ENCODE measurements around the gene ARHGAP1. TPM values are rescaled to one million over a fixed set of nuclear protein-coding genes. Genes with fewer than 3 reads are reported as not detected.
"Not testable (repeated sequence)": the region's sequence is repeated elsewhere in the genome, so short reads cannot be mapped to it uniquely, and the experiment has no call there.

Gene ARHGAP1
- polyA plus RNA-seq, 4 donors = 50.7 to 68.0 (median 59.6) TPM

DNA sequence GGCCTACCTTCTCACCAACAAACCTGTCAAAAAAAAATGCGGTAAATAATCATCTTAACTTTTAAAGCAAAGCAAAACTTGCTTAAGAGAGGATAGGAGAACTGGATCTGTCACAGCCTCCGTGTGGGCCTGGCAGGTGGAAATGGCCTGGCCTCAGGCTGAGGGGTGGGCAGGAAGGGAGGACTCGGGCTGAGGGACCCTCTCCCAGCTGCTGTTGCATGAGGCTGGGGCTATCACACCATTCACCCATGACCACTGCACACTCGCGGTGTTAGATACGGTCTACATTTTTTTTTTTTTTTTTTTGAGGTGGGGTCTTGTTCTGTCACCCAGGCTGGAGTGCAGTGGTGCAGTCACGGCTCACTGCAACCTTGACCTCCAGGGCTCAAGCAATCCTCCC, 24.5 kb downstream of the ARHGAP1 start:
- DNase-seq (ENCODE audit: low read depth in 4 of 4, low spot score in 3 of 4) = no peak

DNA sequence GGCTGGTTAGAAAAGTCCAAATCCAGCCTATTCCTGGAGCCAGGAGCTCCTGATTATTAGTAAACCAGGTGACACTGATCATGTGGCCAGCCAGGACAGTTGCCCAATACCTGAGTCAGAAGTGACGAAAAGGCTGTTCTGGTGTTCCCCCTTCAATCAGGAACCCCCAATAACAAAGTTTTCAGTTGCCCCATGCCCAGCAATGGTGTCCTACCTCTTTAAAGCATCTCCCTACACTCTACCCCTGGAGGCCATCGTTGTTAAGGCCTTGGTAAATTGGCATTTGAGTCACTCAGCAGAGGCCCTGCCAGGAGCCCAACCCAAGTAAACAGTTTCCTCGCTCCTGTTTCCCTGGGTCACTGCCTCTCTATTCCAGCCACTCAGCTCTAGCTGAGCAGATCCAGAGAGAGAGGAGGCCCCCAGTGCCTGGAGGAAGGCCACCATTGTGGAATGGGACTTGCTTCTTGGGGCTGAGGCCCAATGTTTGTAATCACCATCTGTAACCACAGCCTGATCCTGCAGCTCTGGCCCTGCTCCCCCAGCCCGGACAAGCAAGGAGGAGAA, 25.0 kb downstream of the ARHGAP1 start:
- DNase-seq (ENCODE audit: low read depth in 4 of 4, low spot score in 3 of 4) = no peak

GRCh38 chr11:46674463-46675287, 25.7 kb downstream of the ARHGAP1 start:
- DNase-seq (ENCODE audit: low read depth in 4 of 4, low spot score in 3 of 4) = no peak

DNA sequence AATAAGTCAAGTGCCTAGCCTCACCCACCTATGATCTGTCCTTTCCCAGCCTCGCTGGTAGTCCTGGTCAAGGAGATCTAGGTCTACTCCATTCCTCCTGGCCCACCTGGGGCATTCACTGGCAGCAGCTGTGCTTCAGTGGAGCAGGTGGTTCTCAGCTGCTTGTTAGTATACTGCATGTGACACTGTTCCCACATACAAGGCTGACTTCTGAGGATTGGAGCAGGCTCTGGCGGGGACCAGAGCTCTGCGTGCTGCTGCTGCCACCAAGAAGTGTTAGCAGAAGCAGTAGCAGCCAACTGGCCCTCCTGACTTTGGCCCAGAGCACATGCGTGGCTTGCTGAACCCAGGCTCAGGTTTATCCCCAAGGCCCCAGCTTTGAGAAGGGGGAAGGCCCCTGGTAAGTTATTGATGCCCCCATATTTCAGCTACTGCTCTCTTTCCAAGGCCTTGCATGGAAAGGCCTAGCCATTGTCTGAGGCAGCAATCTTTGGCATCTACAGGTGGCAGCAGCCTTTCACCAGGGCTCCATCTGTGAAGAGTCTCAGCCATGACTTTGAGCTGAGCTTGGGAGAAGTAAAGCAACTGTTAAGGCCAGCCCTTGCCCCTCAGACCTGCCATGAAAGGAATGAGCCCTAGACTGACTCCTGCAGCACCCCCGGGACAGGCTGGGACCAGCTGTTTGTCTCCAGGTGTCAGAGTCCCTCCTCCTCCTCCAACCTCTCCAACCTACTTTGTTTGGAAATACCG, 26.5 kb downstream of the ARHGAP1 start:
- no peak for DNase-seq (ENCODE audit: low read depth in 4 of 4, low spot score in 3 of 4)

DNA sequence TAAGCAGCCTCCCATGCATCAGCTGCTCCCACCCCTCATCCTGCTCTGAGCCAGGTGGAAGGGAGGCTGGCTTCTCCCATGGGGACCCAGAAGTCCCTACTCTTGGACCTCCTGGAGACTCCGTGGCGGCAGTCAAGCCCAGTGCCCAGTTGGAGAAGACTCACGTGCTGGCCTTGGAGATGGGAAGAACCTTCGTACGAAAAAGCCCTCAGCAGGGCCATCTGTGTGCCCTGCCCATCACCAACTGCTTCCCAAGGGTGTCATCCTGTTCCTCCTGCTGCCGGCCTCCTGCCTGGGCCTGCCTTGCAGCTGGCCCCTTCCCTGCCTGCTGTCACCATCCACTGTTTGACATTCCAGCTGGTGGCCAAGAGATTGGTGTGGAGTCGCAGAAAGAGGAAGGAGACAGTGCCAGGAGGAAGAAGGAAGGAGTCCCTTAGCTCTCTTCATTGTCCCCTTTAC, 28.0 kb downstream of the ARHGAP1 start:
- no peak for DNase-seq (ENCODE audit: low read depth in 4 of 4, low spot score in 3 of 4)

GRCh38 chr11:46671958-46672315, 28.5 kb downstream of the ARHGAP1 start:
- no peak for DNase-seq (ENCODE audit: low read depth in 4 of 4, low spot score in 3 of 4)

- not testable (repeated sequence) for DNase-seq (ENCODE audit: low read depth in 4 of 4, low spot score in 3 of 4)
These were observed 29.9 kb downstream of the ARHGAP1 start for GRCh38 chr11:46670521-46670920.

DNA sequence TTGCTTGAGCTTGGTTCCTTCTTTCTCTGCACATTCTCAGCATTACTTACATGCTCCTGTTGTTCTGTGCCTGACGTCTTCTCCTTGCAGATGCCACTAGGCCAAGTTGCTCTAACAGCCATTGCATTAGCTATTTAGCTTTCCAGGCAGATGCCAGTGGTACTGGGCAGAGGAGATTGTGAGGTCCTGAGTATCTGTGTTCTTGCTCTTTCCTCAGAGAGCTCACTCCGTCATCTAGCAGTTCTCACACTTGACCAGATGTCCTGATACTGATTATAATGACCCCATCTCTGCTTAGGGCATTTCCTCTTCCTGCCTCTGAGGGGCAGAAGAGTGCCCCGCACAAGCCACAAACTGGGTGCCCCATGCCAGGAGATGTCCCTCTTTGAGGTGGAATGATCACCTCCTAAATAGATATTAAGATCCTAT, 30.7 kb downstream of the ARHGAP1 start:
- DNase-seq (ENCODE audit: low read depth in 4 of 4, low spot score in 3 of 4) = no peak

DNA sequence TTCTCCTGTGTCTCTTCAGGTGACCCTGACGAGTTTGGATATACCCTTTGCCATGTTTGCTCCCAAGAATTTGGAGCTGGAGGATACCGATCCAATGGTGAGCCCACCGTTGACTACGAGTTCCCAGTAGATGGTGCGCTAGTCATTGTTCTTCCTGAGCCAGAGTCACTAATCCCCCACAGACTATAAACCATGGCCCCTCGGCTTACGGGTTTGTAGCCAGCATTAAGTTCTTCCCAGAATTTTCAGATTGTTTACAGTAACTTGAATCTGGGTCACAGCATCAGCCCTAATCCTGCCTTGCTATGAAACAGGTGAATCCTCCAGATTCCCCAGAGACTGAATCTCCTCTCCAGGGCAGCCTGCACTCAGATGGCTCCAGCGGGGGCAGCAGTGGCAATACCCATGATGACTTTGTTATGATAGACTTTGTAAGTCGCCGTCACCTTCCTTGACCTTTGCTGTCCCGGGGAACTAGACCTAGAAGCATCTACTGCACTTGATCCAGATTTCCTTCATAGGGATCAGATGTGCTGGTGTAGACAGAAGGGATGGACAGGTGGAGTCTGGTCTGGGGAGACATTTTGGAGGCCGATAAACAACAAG, 31.8 kb downstream of the ARHGAP1 start:
- DNase-seq (ENCODE audit: low read depth in 4 of 4, low spot score in 3 of 4) = no peak

DNA sequence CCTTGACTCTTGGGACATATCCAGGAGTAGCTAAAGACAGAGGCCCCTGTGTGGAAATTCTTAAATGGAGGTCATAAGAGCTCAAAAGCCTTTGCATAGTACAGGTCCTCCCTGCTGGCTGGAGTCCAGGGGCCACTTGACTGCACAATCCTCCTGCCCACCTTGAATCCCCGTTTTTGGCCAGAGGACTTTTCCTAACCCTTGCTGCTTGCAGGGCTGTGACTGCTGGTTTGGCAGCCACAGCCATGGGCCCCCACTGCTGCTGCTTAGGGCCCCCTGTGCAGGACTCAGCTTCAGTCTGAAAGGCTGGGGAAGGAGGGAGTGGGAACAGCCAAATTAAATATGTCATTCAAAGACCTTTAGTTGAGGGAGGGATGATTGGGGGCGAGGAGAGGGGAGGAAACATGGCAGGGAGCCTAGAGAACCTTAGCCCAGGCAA, 33.4 kb downstream of the ARHGAP1 start:
- peak in 1 of 4 donors; percentile 29 for DNase-seq (ENCODE audit: low read depth in 4 of 4, low spot score in 3 of 4)

DNA sequence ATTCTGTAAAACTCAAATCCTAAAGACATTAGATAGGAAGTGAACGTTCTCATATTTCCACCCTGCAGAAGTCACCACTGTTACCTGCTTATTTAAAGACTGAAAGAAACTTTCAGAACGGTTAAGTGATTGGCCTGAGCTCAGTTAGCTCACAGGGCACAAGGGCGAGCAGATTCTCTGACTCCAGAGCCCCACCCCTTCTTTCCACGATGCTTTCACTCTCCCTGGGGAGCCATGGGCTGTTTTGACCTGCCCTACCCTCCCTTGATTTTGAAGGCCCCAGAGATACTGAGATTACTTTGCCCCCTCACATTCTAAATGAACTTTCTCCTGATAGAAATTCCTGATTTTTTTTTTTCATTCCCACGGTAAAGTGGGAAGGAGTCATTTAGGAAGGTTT, 33.9 kb downstream of the ARHGAP1 start:
- no peak for DNase-seq (ENCODE audit: low read depth in 4 of 4, low spot score in 3 of 4)

- DNase-seq (ENCODE audit: low read depth in 4 of 4, low spot score in 3 of 4) = no peak
These were observed 35.1 kb downstream of the ARHGAP1 start for GRCh38 chr11:46665356-46665755.

DNA sequence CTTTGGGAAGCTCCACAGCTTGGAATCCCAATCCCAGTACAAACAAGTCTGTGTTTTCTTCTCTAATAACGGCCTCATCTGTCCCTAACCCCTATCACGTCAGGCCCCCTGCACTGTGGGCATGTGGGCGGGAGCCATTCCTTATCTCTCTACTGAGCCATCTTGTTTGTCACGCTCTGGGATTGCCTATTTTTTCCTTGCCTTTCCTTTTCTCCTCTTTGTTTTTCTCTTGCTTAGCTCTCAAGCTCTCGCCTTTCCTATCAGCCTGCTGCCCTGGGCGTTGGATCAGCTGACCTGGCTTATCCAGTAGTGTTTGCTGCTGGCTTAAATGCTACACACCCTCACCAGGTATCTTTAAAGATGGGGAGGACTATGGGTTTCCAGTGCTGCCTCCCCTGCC, 35.8 kb downstream of the ARHGAP1 start:
- no peak for DNase-seq (ENCODE audit: low read depth in 4 of 4, low spot score in 3 of 4)

DNA sequence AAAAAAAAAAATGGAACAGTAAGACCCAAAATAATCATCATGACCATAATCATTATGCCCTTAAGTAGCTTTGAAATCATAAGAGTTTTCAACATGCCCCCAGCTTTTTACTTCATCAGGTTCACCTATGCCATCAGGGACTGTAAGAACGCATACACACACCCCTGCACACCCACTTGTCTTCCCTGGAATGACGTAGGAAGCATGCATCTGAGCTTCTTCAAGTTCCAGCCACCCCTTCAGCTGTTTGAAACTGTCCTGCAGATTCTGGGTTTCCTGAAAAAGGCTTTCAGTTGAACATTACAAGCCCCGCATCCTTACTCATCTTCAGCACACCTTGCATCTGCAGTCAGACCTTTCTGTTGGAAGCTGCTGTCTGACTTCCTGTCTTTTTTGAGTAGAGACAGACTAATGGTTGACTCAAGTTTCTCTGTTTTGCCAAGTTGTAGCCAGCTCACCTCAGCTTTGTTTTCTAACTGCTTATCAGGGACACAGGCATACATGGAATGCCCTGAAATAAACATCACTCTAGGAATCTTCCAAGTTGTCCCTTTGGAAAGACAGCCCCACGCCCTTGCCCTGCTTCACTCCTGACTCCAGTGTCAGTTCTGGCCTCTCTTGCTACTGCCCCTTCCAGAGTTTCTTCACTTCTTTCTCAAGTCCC, 37.0 kb downstream of the ARHGAP1 start:
- no peak for DNase-seq (ENCODE audit: low read depth in 4 of 4, low spot score in 3 of 4)

- no peak for DNase-seq (ENCODE audit: low read depth in 4 of 4, low spot score in 3 of 4)
These were observed 38.1 kb downstream of the ARHGAP1 start for GRCh38 chr11:46662366-46662765.

DNA sequence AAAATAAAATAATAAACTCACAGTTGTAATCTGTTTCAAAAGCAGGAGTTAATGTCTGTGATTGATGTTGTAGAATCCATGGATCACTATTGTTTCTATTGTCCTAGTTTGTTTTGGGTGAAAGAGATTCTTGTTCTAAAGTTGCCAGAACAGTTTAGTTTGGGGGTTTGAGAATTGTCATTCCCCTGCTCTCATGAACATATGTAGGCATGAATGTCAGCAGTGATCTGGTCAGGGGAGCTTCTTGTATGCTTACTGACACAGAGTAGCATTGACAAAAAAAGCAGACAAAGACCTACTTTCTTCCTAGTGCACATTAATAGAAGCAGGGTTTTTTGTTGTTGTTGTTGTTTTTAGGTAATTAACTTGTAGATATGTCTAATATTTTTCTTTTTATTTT, 38.6 kb downstream of the ARHGAP1 start:
- DNase-seq (ENCODE audit: low read depth in 4 of 4, low spot score in 3 of 4) = no peak

DNA sequence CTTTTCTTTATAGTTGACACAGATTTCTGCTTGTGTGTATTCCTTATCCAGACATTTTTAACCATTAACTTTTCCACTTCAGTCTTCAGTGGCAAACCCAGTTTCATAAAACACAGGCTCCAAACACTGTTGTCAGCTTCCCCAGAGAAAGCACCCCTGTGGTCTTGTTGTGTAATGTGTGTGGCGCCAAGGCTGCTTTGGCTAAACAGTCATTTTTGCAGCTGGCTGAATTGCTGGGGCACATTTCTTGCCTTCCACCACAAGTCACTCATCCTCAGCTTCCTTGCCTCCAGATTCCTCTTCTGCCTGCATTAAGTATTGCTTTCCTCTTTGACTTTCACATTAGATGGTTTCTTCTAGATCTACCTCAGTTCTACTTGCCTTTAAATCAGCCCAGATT, 40.5 kb downstream of the ARHGAP1 start:
- DNase-seq (ENCODE audit: low read depth in 4 of 4, low spot score in 3 of 4) = no peak

GRCh38 chr11:46658259-46658658, 42.2 kb downstream of the ARHGAP1 start:
- no peak for DNase-seq (ENCODE audit: low read depth in 4 of 4, low spot score in 3 of 4)

- DNase-seq (ENCODE audit: low read depth in 4 of 4, low spot score in 3 of 4) = no peak
These were observed 43.2 kb downstream of the ARHGAP1 start for GRCh38 chr11:46657186-46657585.

GRCh38 chr11:46655631-46656030, 44.8 kb downstream of the ARHGAP1 start:
- DNase-seq (ENCODE audit: low read depth in 4 of 4, low spot score in 3 of 4) = no peak
